Body of pancreas (tissue), 4 donors: ENCODE data around the gene SPATA16. TPM values are rescaled to one million over a fixed set of nuclear protein-coding genes. Genes with fewer than 3 reads are reported as not detected.
"Not testable (repeated sequence)": the region's sequence is repeated elsewhere in the genome, so short reads cannot be mapped to it uniquely, and the experiment has no call there.

Experiments used
- ATAC-seq: fragments of 150-250 bp; one replicate; pipeline ENCODE4 v1.9.1; 2016
- DNase-seq, 4 donors: peaks; one replicate each; pipeline ENCODE4 v3.0.0-alpha.2; 2019
- H3K27ac ChIP-seq, 4 donors: fragments of 200-600 bp; sonication (generic); 1 replicate in 3 of 4; 2 replicates in 1 of 4; pipeline versions ENCODE4 v1.5.1 to v1.6.1; 2016 to 2019; ENCODE audit warnings: mild to moderate bottlenecking in 1 of 4, mixed read lengths in 1 of 4, moderate library complexity in 1 of 4
- H3K27me3 ChIP-seq, 2 donors: fragments of 200-600 bp; sonication (generic); one replicate each; pipeline ENCODE4 v1.6.0; 2016; ENCODE audit warnings: mild to moderate bottlenecking in 1 of 2
- H3K36me3 ChIP-seq, 2 donors: fragments of 200-600 bp; sonication (generic); replicated peaks in 1 of 2; 2 replicates each; pipeline ENCODE4 v1.5.1; 2016; ENCODE audit warnings: low read depth in 2 of 2; ENCODE audit not compliant: insufficient read depth in 1 of 2
- H3K4me1 ChIP-seq: fragments of 200-600 bp; sonication (generic); one replicate; pipeline ENCODE4 v1.6.0; 2016
- H3K4me3 ChIP-seq, 2 donors: fragments of 200-600 bp; sonication (generic); 1 replicate in 1 of 2; 2 replicates in 1 of 2; pipeline ENCODE4 v1.5.1; 2016 to 2019
- H3K9me3 ChIP-seq, 3 donors: fragments of 200-600 bp; sonication (generic); 1 replicate in 2 of 3; 2 replicates in 1 of 3; pipeline ENCODE4 v1.5.1; 2016
- POLR2A ChIP-seq, 3 donors: fragments of 450-650 bp; IDR thresholded peaks; one replicate each; pipeline ENCODE4 v1.6.1; 2016; ENCODE audit warnings: antibody characterized with exemption in 3 of 3, mild to moderate bottlenecking in 2 of 3
- WGBS, 2 donors: methylation state at CpG; one replicate each; pipeline ENCODE4 v1.1.5; 2017; 5-methylcytosine and 5-hydroxymethylcytosine counted together
- intact Hi-C: fragments of 100-400 bp; cut with DNase I; formaldehyde crosslinking; loops from one replicate; pipeline ENCODE4 v1.15.1; 2023
- total RNA-seq, 2 donors: library from RNA; depleted of rRNA; stranded (reverse); fragments of >200 nt; gene quantifications; one replicate each; pipeline ENCODE4 v1.1.0, GENCODE V29; 2016
- TF ChIP-seq, protein P1 (sequence below), 7 experiments: fragments of 450-650 bp in 4 of 7; fragments of 200-600 bp in 3 of 7; sonication (generic) in 3 of 7; IDR thresholded peaks; one replicate each; pipeline ENCODE4 v1.5.1; 2016 to 2019; ENCODE audit warnings: antibody characterized with exemption in 7 of 7

SPATA16 gene
- total RNA-seq, 2 donors from 2014 or later = not detected

DNA sequence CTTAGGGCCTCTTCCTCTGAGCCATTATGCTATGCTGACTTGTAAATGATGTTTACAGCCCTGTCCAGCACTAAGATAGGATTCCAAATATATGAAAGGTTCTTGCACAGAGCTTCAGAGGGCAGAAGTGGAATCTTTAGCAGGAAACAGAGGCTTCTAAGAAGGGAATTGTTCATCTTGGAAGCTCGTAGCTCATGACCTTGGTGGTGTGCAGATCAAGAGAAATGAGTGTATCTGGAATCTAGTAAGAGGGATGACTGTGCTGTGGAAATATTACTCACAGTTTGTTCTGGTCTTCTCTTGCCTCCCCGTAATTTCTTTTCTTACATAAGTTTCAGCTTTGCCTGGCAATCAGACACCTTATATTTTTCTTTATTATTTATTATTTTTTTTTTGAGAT is 175.8 kb downstream of the SPATA16 start:
- H3K9me3 ChIP-seq = no peaks in the 10 kb centered on the region
- no peak for ATAC-seq
- no peak overlapping the region for H3K4me3 ChIP-seq
- DNase-seq = no peak
- 56 to 63% methylated on average over 2 of the region's 2 CpGs for WGBS, 2 donors
- H3K27me3 ChIP-seq = no peaks in the 10 kb centered on the region
- H3K4me1 ChIP-seq = no peaks in the 10 kb centered on the region
- TF ChIP-seq, protein P1, sequence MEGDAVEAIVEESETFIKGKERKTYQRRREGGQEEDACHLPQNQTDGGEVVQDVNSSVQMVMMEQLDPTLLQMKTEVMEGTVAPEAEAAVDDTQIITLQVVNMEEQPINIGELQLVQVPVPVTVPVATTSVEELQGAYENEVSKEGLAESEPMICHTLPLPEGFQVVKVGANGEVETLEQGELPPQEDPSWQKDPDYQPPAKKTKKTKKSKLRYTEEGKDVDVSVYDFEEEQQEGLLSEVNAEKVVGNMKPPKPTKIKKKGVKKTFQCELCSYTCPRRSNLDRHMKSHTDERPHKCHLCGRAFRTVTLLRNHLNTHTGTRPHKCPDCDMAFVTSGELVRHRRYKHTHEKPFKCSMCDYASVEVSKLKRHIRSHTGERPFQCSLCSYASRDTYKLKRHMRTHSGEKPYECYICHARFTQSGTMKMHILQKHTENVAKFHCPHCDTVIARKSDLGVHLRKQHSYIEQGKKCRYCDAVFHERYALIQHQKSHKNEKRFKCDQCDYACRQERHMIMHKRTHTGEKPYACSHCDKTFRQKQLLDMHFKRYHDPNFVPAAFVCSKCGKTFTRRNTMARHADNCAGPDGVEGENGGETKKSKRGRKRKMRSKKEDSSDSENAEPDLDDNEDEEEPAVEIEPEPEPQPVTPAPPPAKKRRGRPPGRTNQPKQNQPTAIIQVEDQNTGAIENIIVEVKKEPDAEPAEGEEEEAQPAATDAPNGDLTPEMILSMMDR (IDR thresholded peaks at IDR 0.05) = no peak
- intact Hi-C loops = no loop called here
- H3K36me3 ChIP-seq = no peaks in the 10 kb centered on the region
- no peak overlapping the region for H3K27ac ChIP-seq

DNA sequence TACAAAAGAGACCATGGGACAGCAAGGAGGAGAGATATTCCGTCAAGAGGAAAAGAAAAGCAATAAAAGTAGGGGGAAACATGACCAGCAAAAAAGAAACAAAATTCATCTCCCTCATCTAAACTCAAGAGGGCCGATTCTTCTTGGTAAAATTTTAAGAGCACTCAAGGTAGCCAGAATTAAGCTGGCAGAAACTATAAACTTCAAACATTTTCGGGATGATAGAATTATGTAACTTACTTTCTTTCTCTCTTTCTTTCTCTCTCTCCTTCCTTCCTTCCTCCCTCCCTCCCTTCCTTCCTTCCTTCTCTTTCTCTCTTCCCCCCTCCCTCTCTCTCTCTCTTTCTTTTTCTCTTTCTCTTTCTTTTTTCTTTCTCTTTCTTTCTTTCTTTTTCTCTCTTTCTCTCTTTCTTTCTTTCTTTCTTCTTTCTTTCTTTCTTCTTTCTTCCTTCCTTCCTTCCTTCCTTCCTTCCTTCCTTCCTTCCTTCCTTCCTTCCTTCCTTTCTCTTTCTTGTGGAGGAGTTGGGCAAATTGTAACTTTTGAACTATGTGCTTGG is 180.3 kb downstream of the SPATA16 start:
- H3K27me3 ChIP-seq, H3K36me3 ChIP-seq, ATAC-seq, H3K4me1 ChIP-seq, H3K9me3 ChIP-seq, H3K27ac ChIP-seq, H3K4me3 ChIP-seq, intact Hi-C loops, DNase-seq: not testable (repeated sequence)
- 68 to 74% methylated on average over 3 of the region's 3 CpGs for WGBS, 2 donors

DNA sequence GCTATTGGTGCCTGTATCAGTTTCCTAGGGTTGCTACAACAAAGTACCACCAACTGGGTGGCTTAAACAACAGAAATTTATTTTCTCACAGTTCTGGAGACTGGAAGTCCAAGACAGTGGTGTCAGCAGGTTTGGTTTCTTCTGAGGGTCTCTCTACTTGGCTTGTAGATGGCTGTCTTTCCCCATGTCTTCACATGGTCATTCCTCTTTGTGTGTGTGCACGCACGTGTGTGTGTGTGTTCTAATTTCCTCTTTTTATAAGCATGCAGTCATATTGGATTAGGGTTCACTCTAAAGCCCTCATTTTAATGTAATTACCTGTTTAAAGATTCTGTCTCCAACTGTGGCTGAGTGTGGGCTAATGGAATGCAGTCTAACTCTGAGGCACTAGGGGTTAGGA is 182.5 kb downstream of the SPATA16 start:
- H3K9me3 ChIP-seq = no peaks in the 10 kb centered on the region
- DNase-seq (no peak), ATAC-seq (no peak)
- 74 to 79% methylated on average over 2 of the region's 2 CpGs for WGBS, 2 donors
- H3K4me1 ChIP-seq = no peaks in the 10 kb centered on the region
- no peaks in the 10 kb centered on the region for H3K36me3 ChIP-seq
- H3K27ac ChIP-seq = no peak overlapping the region
- no peak overlapping the region for H3K4me3 ChIP-seq
- intact Hi-C loops = no loop called here
- TF ChIP-seq, protein P1 (IDR thresholded peaks at IDR 0.05) = no peak
- no peak for TF ChIP-seq POLR2A (IDR thresholded peaks at IDR 0.05)
- no peaks in the 10 kb centered on the region for H3K27me3 ChIP-seq

DNA sequence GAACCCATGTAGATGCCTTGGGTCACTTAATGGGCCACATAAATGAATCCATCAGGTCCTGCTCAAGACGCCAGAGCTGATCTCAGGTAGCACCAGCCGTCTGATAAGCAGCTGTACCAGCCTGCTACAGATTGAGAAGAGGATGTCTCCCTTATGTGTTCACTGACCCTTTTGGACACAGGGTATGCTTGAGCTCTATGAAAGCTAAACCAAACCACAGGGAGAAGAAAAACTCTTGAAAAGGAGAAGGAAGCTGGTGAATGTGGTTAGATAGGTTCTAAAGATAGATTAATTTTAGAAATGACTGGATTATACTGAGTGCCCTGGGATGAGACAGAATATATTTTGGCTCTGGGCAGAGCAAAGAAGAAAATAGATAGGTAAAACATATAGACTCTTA is 187.5 kb downstream of the SPATA16 start:
- 19 to 50% methylated on average over 2 of the region's 2 CpGs for WGBS, 2 donors

DNA sequence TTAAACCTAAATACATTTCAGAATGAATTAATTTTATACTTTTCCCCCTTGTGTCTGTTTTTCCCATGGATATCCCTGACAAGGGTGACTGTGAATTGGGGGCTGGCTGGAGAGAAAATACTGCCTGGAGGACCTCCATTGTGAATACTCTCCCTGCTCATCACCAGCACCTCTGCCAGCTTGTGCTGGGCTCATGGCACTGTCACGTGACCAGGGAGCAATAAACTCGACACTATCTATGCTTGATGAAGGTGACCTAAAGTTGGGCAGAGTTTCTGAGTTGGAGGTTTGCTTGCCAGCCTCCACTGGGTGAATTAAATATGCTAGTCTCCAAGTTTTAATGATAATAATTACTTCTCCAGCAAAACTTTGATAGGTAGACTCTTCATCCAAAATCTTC is 189.5 kb downstream of the SPATA16 start:
- DNase-seq = no peak
- intact Hi-C loops = no loop called here
- no peaks in the 10 kb centered on the region for H3K27me3 ChIP-seq
- no peak overlapping the region for H3K4me3 ChIP-seq
- no peaks in the 10 kb centered on the region for H3K36me3 ChIP-seq
- no peak for TF ChIP-seq POLR2A (IDR thresholded peaks at IDR 0.05)
- TF ChIP-seq, protein P1 (IDR thresholded peaks at IDR 0.05) = no peak
- H3K9me3 ChIP-seq = no peaks in the 10 kb centered on the region
- ATAC-seq = no peak
- no peaks in the 10 kb centered on the region for H3K4me1 ChIP-seq
- H3K27ac ChIP-seq = no peak overlapping the region
- WGBS, 2 donors = 40 to 43% methylated on average over 2 of the region's 2 CpGs

More for the DNA sequence above, 187.5 kb downstream of the SPATA16 start:
- TF ChIP-seq, protein P1 (IDR thresholded peaks at IDR 0.05) = no peak
- no peak for TF ChIP-seq POLR2A (IDR thresholded peaks at IDR 0.05)
- ATAC-seq = no peak
- no peaks in the 10 kb centered on the region for H3K4me1 ChIP-seq
- DNase-seq = no peak
- intact Hi-C loops = no loop called here
- no peak overlapping the region for H3K4me3 ChIP-seq
- no peak overlapping the region for H3K27ac ChIP-seq
- no peaks in the 10 kb centered on the region for H3K27me3 ChIP-seq
- H3K9me3 ChIP-seq = no peaks in the 10 kb centered on the region
- no peaks in the 10 kb centered on the region for H3K36me3 ChIP-seq
